ENCODE measurements around the gene GUK1. TPM values are rescaled to one million over a fixed set of nuclear protein-coding genes. Genes with fewer than 3 reads are reported as not detected.

GUK1 gene
- 434 and 438 TPM in 2 replicates for total RNA-seq

GRCh38 chr1:228139931-228140723 is at the start of gene GUK1:
Gene GUK1 (plus strand): TSS chr1:228140279. CDS start chr1:228140303, 24 bp downstream.

GRCh38 chr1:228102791-228103620 is 37.1 kb upstream of the GUK1 start, which contains the start of gene C1orf35:
Gene C1orf35 (minus strand): TSS chr1:228103325. CDS start chr1:228103227, 98 bp downstream.

GRCh38 chr1:228109073-228109961 is 30.8 kb upstream of the GUK1 start, which contains the start of gene MRPL55:
Gene MRPL55 (minus strand): TSS chr1:228109299. CDS start chr1:228108260, 1,039 bp downstream.

GRCh38 chr1:228149406-228150119 is 9.5 kb downstream of the GUK1 start, which contains the start of gene GJC2:
Gene GJC2 (plus strand): TSS chr1:228149930. CDS start chr1:228157759, 7,829 bp downstream.

GRCh38 chr1:228165372-228166169 is 25.5 kb downstream of the GUK1 start, which contains the start of gene IBA57:
Gene IBA57 (plus strand): TSS chr1:228165804. CDS start chr1:228165817, 13 bp downstream.

Other genes starting within 250 kb of the GUK1 start
- 0.05 and 0.20 TPM in 2 replicates for gene WNT9A, start 192.3 kb upstream of the GUK1 start, total RNA-seq
- not detected in 2 replicates for gene WNT3A, start 133.3 kb upstream of the GUK1 start, total RNA-seq
- 521 and 596 TPM in 2 replicates for gene ARF1, start 57.6 kb upstream of the GUK1 start, total RNA-seq
- 16.8 and 27.0 TPM in 2 replicates for gene C1orf35, start 37.0 kb upstream of the GUK1 start, total RNA-seq
- 79.3 and 123 TPM in 2 replicates for gene MRPL55, start 31.0 kb upstream of the GUK1 start, total RNA-seq
- 0.27 and 0.98 TPM in 2 replicates for gene GJC2, start 9.7 kb downstream of the GUK1 start, total RNA-seq
- 2.3 and 3.4 TPM in 2 replicates for gene IBA57, start 25.5 kb downstream of the GUK1 start, total RNA-seq
- gene OBSCN, start 67.8 kb downstream of the GUK1 start, total RNA-seq: 0.27 and 0.49 TPM in 2 replicates

Measured in mammary microvascular endothelial cell (primary cell).